NCI-H748 (cell line): ENCODE measurements around the gene DLGAP1.

ENCODE experiments used
- DNase-seq: peaks from one replicate; lab custom pipeline; 2025; ENCODE audit not compliant: unreplicated experiment; lab: John Stamatoyannopoulos, UW

Gene DLGAP1

GRCh38 chr18:3449512-3450011 is 1005.5 kb downstream of the DLGAP1 start:
- DNase-seq = peak; percentile 77

GRCh38 chr18:3448838-3449511 is 1006.1 kb downstream of the DLGAP1 start:
- DNase-seq = peak; percentile 84

- peak; percentile 97 for DNase-seq
These were observed 1006.9 kb downstream of the DLGAP1 start for GRCh38 chr18:3447895-3448837.

GRCh38 chr18:3447068-3447894 is 1007.8 kb downstream of the DLGAP1 start:
- no peak for DNase-seq
